Measurements from ENCODE around the gene TCF4.

Gene TCF4

GRCh38 chr18:55214534-55214933 is 373.5 kb downstream of the TCF4 start:
- DNase-seq, result no peak

- DNase-seq, result no peak
Measured at GRCh38 chr18:55213586-55213985, 374.4 kb downstream of the TCF4 start.

GRCh38 chr18:55206927-55207326 is 381.1 kb downstream of the TCF4 start:
- DNase-seq, result no peak

DNA sequence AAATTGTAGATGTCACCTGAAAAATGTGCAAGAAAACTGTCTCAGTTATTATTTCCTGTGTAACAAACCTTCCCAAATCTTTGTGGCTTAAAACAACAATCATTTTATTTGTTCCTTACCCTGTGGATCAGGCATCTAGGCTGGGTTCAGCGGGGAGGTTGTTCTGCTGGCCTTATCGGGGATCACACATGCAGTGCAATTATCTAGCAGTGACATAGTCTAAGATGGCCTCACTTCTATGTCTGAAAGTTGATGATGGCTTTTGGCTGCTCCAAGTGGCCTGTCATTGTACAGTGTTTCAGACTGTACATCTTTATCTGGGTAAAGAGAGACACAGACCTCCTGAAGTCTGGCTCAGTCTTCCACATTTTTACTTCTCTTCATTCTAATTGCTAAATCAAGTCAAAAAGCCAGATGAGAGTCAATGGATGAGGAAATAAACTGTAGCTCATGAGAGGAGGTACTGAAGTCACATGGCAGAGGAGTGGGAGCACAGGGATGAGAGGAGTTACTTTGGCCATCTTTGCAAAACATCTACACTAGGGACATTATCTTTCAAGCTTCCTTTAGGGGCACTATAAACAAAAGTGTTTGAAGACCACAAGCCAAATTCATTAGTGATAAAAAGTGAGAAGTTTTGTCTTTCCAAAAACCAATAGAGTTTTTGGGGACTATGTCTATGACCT is 385.6 kb downstream of the TCF4 start:
- no peak for DNase-seq

GRCh38 chr18:55199291-55199963 is 388.6 kb downstream of the TCF4 start:
- no peak for DNase-seq

- no peak for DNase-seq
Measured at GRCh38 chr18:55195863-55196262, 392.1 kb downstream of the TCF4 start.

DNA sequence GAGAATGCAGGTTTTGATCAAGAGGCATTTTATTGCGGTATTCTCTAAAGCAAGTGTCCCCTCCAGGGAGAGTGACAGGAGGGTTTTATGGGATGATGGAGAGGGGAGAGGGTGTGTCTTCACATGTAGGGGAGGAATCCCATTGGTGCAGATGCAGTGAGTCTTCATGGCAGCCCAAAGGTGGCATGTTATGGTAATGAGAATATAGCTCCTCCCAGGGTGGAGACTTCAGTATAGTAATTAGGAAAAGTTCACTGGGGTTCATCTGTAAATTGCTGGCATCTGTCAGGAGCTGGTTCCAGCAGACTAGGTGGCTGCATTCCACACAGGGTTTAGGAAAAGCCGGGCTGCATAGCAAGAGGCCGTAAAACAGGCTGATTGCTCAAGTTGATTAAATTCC is 398.0 kb downstream of the TCF4 start:
- DNase-seq, result no peak

DNA sequence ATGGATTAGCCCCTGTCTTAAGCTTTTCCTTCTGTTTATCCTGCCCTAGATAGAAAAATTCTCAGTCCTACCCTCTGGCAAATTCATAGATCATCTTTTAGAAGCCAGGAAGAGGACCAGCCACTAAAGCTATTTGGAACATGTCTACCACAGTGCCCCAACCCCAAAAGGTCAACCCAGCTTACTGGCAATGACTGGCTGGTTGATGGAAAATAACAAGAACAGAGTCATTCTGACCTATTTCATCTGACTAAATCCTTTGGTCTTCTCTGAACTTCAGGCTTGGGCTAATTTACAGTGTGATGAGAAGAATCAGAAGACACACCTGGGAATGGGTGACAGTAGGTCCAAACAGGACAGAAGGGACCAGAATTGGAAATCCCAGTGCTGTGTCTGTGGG is 401.4 kb downstream of the TCF4 start:
- no peak for DNase-seq

DNA sequence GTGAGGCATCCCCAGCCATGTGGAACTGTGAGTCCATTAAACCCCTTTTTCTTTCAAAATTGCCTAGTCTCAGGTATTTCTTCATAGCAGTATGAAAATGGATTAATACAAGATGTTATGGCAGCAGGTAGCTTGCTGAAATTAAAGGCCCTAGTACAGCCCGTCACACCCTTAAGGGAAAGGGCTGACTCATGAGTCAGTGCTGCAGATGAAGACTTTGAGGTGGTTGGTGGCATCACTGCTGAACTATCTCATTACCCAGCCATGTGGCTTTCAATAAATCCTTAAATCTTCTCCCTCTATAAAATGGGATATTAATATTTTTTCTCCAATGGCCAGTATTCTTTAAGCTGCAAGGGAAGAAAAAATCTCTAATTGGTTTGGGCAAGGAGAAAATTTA is 402.6 kb downstream of the TCF4 start:
- DNase-seq, result no peak

DNA sequence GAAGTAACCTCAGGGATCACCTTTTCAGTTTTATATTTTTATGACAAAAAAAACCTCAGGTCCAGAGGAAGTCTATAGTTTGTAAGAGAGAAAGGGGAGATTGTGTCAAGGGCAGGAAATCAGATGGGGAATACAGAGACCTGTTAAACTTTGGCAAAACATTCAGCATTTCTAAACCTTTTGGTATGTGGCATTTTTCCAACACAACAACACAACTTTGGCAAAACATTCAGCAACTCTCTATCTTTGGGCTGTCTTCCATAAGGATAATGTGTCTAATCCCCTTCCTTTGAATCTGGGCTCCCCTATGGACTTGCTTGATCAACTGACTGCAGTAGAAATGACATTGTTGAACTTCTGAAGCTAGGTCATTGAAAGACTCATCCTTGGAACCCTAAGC is 408.2 kb downstream of the TCF4 start:
- DNase-seq, result no peak

GRCh38 chr18:55179425-55179824 is 408.6 kb downstream of the TCF4 start:
- no peak for DNase-seq

- no peak for DNase-seq
Measured at GRCh38 chr18:55173291-55173690, 414.7 kb downstream of the TCF4 start.

All from 8988T (cell line).